ENCODE measurements around the gene SLC31A1. TPM values are rescaled to one million over a fixed set of nuclear protein-coding genes. Genes with fewer than 3 reads are reported as not detected.

Gene SLC31A1
- total and polyA plus RNA-seq, 2 of the 8 experiments (the other 6 are each of a cell fraction or from before 2014, with no cell fraction given) = 23.9 to 40.8 TPM

GRCh38 chr9:113267911-113268566 lies 46.7 kb downstream of the SLC31A1 start:
- DNase-seq (ENCODE audit: low read depth in 1 of 2, low spot score in 2 of 2) (no peak), FAIRE-seq (no peak)
- H2AFZ ChIP-seq (ENCODE audit: low read length) = no peak overlapping the region
- no peak overlapping the region for H4K5ac ChIP-seq (ENCODE audit: insufficient read length, low read depth, low read length)
- H3K14ac ChIP-seq (ENCODE audit: insufficient read length) = no peak overlapping the region
- no peak overlapping the region for H4K91ac ChIP-seq (replicated peaks; ENCODE audit: insufficient read length, low read length)
- no peaks in the 10 kb centered on the region for H3K4me1 ChIP-seq (replicated peaks in 1 of 4; ENCODE audit: control insufficient read depth in 3 of 4, insufficient read depth in 4 of 4, low read length in 3 of 4)
- H3K27me3 ChIP-seq (replicated peaks in 1 of 4; ENCODE audit: control insufficient read depth in 3 of 4, extremely low read depth in 1 of 4, insufficient read depth in 3 of 4, low read length in 3 of 4) = no peaks in the 10 kb centered on the region
- H4K20me1 ChIP-seq (replicated peaks in 1 of 2; ENCODE audit: control insufficient read depth in 1 of 2, insufficient read depth in 2 of 2, low read length in 2 of 2) = peaks cover 0 to 2% of the 10 kb centered on the region in 2 experiments
- ChIA-PET POLR2A (ENCODE audit: partially characterized antibody) (interaction anchor here (0.6 kb wide), 1 partner anchor 46 kb away, joined by 3 read pairs; no protein-coding TSS in a partner anchor), CTCF (ENCODE audit: partially characterized antibody) (no interaction called here)
- H3K9ac ChIP-seq (replicated peaks in 1 of 4; ENCODE audit: extremely low read depth in 1 of 4, low read depth in 3 of 4, low read length in 3 of 4) = no peak overlapping the region
- no peak overlapping the region for H3K18ac ChIP-seq (ENCODE audit: extremely low read depth, low read length)
- no peak overlapping the region for H2BK15ac ChIP-seq (ENCODE audit: low read length)
- no peak overlapping the region for H3K27ac ChIP-seq (ENCODE audit: low read depth, low read length)
- no peaks in the 10 kb centered on the region for H3K79me2 ChIP-seq (ENCODE audit: control insufficient read depth in 1 of 2, insufficient read depth in 2 of 2, low read length in 2 of 2)
- H2BK120ac ChIP-seq (replicated peaks; ENCODE audit: low read depth, low read length) = no peak overlapping the region
- H2BK5ac ChIP-seq (ENCODE audit: low read depth, low read length) = no peak overlapping the region
- H2BK12ac ChIP-seq (ENCODE audit: low read depth, low read length) = no peak overlapping the region
- H3K4ac ChIP-seq (replicated peaks; ENCODE audit: insufficient read length, low read depth, low read length) = no peak overlapping the region
- no peaks in the 10 kb centered on the region for H3K23me2 ChIP-seq (ENCODE audit: low read depth, low read length)
- H3K4me3 ChIP-seq (ENCODE audit: extremely low read depth in 1 of 4, insufficient read depth in 2 of 4, low read depth in 3 of 4, low read length in 4 of 4) = no peak overlapping the region
- H2AK5ac ChIP-seq (ENCODE audit: low read depth, low read length) = no peak overlapping the region
- H3K23ac ChIP-seq (ENCODE audit: insufficient read length) = no peak overlapping the region
- no peak overlapping the region for H2BK20ac ChIP-seq (ENCODE audit: low read length)
- H3K36me3 ChIP-seq (ENCODE audit: control insufficient read depth in 2 of 4, insufficient read depth in 4 of 4, low read length in 3 of 4) = peaks cover 3 to 27% (median 16%) of the 10 kb centered on the region in 4 experiments
- no peak overlapping the region for H3K56ac ChIP-seq (replicated peaks; ENCODE audit: insufficient read length, low read depth, low read length)
- H3K9me3 ChIP-seq (ENCODE audit: insufficient read depth in 2 of 2, low read depth in 1 of 2, low read length in 1 of 2) = no peaks in the 10 kb centered on the region
- 75% methylated on average over 4 of the region's 4 CpGs; no CpG with 5 or more reads in 1 of the 2 experiments for WGBS, 2 experiments (ENCODE audit: extremely low coverage in 1 of 2, insufficient coverage in 1 of 2, insufficient read length in 1 of 2, insufficient replicate concordance in 2 of 2, low coverage in 1 of 2, low lambda C conversion rate in 2 of 2, missing lambda C conversion rate in 1 of 2)
- H4K8ac ChIP-seq (ENCODE audit: extremely low read depth, insufficient read depth, low read length) = no peak overlapping the region
- no peaks in the 10 kb centered on the region for H3K79me1 ChIP-seq (ENCODE audit: low read depth, low read length)
- H3K4me2 ChIP-seq (ENCODE audit: insufficient read depth in 1 of 2, low read depth in 2 of 2, low read length in 2 of 2) = no peak overlapping the region
- TF ChIP-seq JUN (IDR thresholded peaks at IDR 0.05; ENCODE audit: low read depth, low read length) = no peak
- TF ChIP-seq SIN3A (conservative IDR thresholded peaks at IDR 0.05 in 1 of 2, IDR thresholded peaks at IDR 0.05 in 1 of 2; ENCODE audit: low read depth in 1 of 2, low read length in 2 of 2) = no peak
- TF ChIP-seq CTCF (IDR thresholded peaks at IDR 0.05; ENCODE audit: control extremely low read depth in 1 of 3, insufficient read depth in 1 of 3, low read depth in 1 of 3, low read length in 3 of 3) = no peak
